Nephron progenitor cell (in vitro differentiated cells): ENCODE data around the gene B4GALT6.
A peak's percentile ranks its signal among the peaks of the same experiment; 100 is the strongest.

Experiments
- DNase-seq: peaks from one replicate; pipeline ENCODE4 v3.0.0; 2021
- H3K27ac Mint-ChIP-seq: 2 replicates; pipeline ENCODE4 v1.8.0; 2021; ENCODE audit warnings: mild to moderate bottlenecking, moderate library complexity, mixed read lengths
- H3K27me3 Mint-ChIP-seq: 2 replicates; pipeline ENCODE4 v1.8.0; 2021; ENCODE audit warnings: mild to moderate bottlenecking, low read depth, mixed read lengths; ENCODE audit not compliant: poor library complexity
- H3K36me3 Mint-ChIP-seq: 2 replicates; pipeline ENCODE4 v1.8.0; 2021; ENCODE audit warnings: low read depth, mixed read lengths
- H3K4me1 Mint-ChIP-seq: 2 replicates; pipeline ENCODE4 v1.8.0; 2021; ENCODE audit warnings: mixed read lengths
- H3K4me3 Mint-ChIP-seq: 2 replicates; pipeline ENCODE4 v1.8.0; 2021; ENCODE audit warnings: mild to moderate bottlenecking, moderate library complexity, mixed read lengths
- H3K9me3 Mint-ChIP-seq: 2 replicates; pipeline ENCODE4 v1.8.0; 2021; ENCODE audit warnings: mild to moderate bottlenecking, moderate library complexity, mixed read lengths
- TF ChIP-seq, protein P1 (sequence below): fragments of 200-600 bp; sonication (generic); IDR thresholded peaks from 2 replicates; pipeline ENCODE4 v1.5.0; 2021; ENCODE audit warnings: antibody characterized with exemption

The B4GALT6 gene

DNA sequence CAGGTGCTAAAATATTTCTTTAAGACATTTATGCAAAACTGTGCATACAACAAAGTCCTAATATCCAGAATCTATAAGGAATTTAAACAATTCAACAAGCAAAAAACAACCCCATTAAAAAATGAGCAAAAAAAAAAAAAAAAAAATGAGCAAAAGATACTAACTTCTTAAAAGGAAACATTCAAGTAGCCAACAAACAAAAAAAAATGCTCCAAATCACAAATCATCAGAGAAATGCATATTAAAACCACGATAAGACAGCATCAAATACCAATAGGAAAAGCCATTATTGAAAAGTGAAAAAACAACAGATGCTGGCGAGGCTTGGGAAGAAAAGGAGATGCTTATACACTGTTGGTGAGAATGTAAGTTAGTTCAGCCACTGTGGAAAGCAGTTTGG is 34.9 kb downstream of the B4GALT6 start:
- TF ChIP-seq, protein P1, sequence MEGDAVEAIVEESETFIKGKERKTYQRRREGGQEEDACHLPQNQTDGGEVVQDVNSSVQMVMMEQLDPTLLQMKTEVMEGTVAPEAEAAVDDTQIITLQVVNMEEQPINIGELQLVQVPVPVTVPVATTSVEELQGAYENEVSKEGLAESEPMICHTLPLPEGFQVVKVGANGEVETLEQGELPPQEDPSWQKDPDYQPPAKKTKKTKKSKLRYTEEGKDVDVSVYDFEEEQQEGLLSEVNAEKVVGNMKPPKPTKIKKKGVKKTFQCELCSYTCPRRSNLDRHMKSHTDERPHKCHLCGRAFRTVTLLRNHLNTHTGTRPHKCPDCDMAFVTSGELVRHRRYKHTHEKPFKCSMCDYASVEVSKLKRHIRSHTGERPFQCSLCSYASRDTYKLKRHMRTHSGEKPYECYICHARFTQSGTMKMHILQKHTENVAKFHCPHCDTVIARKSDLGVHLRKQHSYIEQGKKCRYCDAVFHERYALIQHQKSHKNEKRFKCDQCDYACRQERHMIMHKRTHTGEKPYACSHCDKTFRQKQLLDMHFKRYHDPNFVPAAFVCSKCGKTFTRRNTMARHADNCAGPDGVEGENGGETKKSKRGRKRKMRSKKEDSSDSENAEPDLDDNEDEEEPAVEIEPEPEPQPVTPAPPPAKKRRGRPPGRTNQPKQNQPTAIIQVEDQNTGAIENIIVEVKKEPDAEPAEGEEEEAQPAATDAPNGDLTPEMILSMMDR = no peak
- Mint-ChIP-seq H3K36me3 (peaks cover 31% of the 10 kb centered on the region), H3K4me3 (no peak overlapping the region), H3K4me1 (peaks cover 31% of the 10 kb centered on the region), H3K27ac (no peak overlapping the region), H3K27me3 (peaks cover 3% of the 10 kb centered on the region), H3K9me3 (no peaks in the 10 kb centered on the region)
- DNase-seq = no peak

DNA sequence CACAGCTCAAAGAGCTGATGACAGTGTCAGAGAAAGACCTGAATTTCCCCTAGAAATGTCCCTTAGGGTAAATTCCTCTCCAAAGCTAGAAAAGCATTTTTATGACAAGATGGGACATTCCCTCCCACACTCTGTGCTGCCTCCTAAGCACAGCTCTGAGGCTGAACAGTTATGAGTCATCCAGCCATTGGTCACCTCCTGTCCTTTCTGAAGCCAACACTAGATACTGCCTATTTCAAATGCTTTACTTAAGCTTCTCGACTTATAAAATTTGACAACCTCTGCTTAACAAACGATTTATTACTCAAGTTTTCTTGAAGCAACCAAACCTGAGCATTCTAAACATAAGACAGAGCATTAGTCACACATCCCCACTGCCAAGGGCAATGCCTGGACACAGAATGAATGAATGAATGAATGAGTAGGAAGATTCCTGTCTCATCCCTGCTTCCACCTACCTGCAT is 35.4 kb downstream of the B4GALT6 start:
- no peak overlapping the region for H3K27ac Mint-ChIP-seq

DNA sequence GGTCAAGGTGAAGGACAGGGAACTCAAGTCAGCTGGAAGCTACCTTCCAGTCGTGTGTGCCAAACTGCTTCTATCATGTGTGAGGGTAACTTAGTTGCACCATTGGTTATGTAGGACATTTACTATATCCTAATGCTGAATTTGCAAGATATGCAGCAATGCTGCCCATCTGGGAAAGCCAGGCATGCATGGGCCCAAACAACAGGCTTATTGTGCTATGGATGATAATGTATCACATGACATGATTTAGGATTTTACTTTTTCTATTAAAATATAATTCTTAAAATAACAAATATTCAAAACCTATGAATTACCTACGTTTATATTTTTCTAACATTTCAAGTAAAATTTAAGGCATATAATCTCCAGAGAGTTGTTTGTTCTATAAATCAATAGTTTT is 35.9 kb downstream of the B4GALT6 start:
- TF ChIP-seq, protein P1 = no peak
- Mint-ChIP-seq H3K36me3 (peaks cover 26% of the 10 kb centered on the region), H3K4me1 (peaks cover 28% of the 10 kb centered on the region), H3K27ac (no peak overlapping the region), H3K9me3 (no peaks in the 10 kb centered on the region), H3K4me3 (no peak overlapping the region), H3K27me3 (peaks cover 3% of the 10 kb centered on the region)
- no peak for DNase-seq

More for the DNA sequence above, 35.4 kb downstream of the B4GALT6 start:
- Mint-ChIP-seq H3K27me3 (peaks cover 3% of the 10 kb centered on the region), H3K4me3 (no peak overlapping the region), H3K36me3 (peaks cover 31% of the 10 kb centered on the region), H3K9me3 (no peaks in the 10 kb centered on the region), H3K4me1 (peaks cover 31% of the 10 kb centered on the region)
- no peak for DNase-seq
- TF ChIP-seq, protein P1 = no peak

DNA sequence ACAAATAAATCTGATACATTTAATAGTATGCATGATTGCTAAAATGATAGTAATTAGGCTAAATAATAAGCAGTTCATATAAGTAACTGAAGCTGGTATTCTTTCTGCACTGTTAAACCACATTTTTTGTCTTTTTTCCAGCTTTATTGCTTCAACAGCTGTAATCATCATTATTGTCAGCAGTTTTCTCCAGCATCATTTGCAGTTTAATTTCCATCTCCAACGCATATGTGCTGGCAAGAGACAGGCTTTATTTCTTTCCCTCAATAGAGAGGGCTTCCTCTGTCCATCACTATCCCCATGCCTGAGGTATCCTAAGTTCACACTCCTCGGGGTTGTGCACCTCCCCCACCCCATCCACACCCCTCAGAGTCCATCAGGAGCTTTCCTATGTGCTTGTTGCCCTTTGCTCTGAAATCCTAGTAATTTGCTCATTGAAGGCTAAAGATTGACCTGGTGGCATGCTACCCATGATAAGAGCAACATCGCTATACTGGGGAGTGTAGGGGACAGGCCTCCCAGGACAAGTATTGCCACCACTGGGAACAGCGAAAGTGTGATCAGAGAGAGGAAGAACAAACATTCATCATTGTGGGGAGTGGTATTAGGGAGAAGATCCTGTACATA is 37.1 kb downstream of the B4GALT6 start:
- Mint-ChIP-seq H3K27me3 (peaks cover 3% of the 10 kb centered on the region), H3K9me3 (no peaks in the 10 kb centered on the region), H3K4me3 (no peak overlapping the region), H3K36me3 (peaks cover 14% of the 10 kb centered on the region), H3K4me1 (peaks cover 28% of the 10 kb centered on the region), H3K27ac (peak overlapping the region; percentile 16)
- DNase-seq = no peak
- TF ChIP-seq, protein P1 = no peak

DNA sequence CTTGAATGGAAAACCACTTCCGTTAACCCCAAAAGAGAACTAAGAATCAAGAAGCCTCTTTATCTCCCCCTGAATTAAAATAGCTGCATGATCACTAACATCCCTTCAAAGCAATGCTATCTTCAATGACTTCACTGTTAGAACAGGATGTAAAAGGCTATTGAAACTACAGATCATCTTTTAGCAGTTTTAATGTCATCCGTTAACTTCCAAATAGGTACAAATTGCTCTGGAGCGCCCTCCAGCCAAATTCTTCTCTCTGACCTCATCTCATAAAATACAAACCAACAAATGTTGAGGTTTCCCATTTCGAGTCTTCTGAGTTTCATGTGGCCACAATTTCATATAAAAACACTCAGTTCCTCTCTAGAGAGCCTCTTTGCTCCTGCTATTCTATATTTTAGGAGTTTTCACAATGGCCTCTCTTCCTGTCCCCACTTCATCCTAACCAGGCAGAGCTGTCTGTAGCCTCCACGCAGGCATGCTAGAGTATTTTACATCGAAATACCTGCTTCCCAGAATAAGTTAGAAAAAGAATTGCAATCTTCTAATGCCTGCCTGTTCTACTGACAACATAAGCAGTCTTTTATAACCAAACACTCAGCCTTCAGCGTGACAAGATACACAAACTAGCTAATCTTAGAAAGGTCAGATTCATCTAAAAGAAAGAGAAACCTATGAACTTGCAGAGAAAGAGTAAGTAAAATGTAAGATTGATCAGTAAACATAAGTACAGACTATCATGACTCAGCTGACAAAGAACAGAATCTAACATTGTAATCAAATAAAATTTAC is 37.9 kb downstream of the B4GALT6 start:
- Mint-ChIP-seq H3K36me3 (peaks cover 14% of the 10 kb centered on the region), H3K27ac (no peak overlapping the region), H3K4me1 (peaks cover 28% of the 10 kb centered on the region), H3K9me3 (no peaks in the 10 kb centered on the region), H3K27me3 (no peaks in the 10 kb centered on the region), H3K4me3 (no peak overlapping the region)
- DNase-seq = no peak
- TF ChIP-seq, protein P1 = no peak
